HG03571 (cell line): ENCODE data around the gene HYAL2.

Experiments
- ATAC-seq: cut with Tn5 transposase; IDR thresholded peaks from one replicate; pipeline ENCODE4 v1.9.1; 2021; ENCODE audit not compliant: unreplicated experiment

Gene HYAL2

GRCh38 chr3:50272911-50273688 is 49.4 kb downstream of the HYAL2 start:
- peak; percentile 77 for ATAC-seq

GRCh38 chr3:50272538-50272910 is 50.0 kb downstream of the HYAL2 start:
- peak; percentile 12 for ATAC-seq

GRCh38 chr3:50271314-50271936 is 51.1 kb downstream of the HYAL2 start:
- no peak for ATAC-seq

GRCh38 chr3:50270422-50271224 is 51.9 kb downstream of the HYAL2 start:
- no peak for ATAC-seq

- ATAC-seq = no peak
Measured at GRCh38 chr3:50269977-50270413, 52.5 kb downstream of the HYAL2 start.

- ATAC-seq = no peak
Measured at GRCh38 chr3:50269460-50269859, 53.1 kb downstream of the HYAL2 start.

- ATAC-seq = no peak
Measured at GRCh38 chr3:50268703-50269451, 53.7 kb downstream of the HYAL2 start, which contains the start of gene SEMA3B. TSS of gene SEMA3B (plus strand) at chr3:50269147. CDS start at chr3:50269241, 94 bp downstream.

- ATAC-seq = no peak
Measured at GRCh38 chr3:50268276-50268675, 54.3 kb downstream of the HYAL2 start.
